Kidney epithelial cell (primary cell): ENCODE results near the gene ACAD11. TPM values are rescaled to one million over a fixed set of nuclear protein-coding genes. Genes with fewer than 3 reads are reported as not detected.

ENCODE experiments used
- DNase-seq: peaks from one replicate; pipeline ENCODE4 v3.0.0-alpha.2; 2010; ENCODE audit warnings: low read depth
- H3K27me3 ChIP-seq: 2 replicates; pipeline ENCODE4 v1.6.0; 2011; ENCODE audit warnings: low read length; ENCODE audit not compliant: control insufficient read depth, insufficient read depth
- H3K36me3 ChIP-seq: 2 replicates; pipeline ENCODE4 v1.5.1; 2011; ENCODE audit warnings: low read length; ENCODE audit not compliant: control insufficient read depth, insufficient read depth
- H3K4me3 ChIP-seq: 2 replicates; pipeline ENCODE4 v1.5.1; 2011; ENCODE audit warnings: low read depth, mild to moderate bottlenecking, control low read depth, low read length
- CTCF ChIP-seq: IDR thresholded peaks from 2 replicates; pipeline ENCODE4 v1.5.1; 2011; ENCODE audit warnings: mild to moderate bottlenecking, moderate library complexity, low read length, control low read depth, inconsistent platforms; ENCODE audit not compliant: insufficient read depth, poor library complexity, severe bottlenecking
- total RNA-seq: library from RNA; depleted of rRNA; stranded (reverse); fragments of >200 nt; gene quantifications from 2 replicates; pipeline ENCODE4 v1.2.3, GENCODE V29; 2015

The ACAD11 gene
- total RNA-seq, 1 donor from 2014 or later = 24.7 TPM

- H3K36me3 ChIP-seq = no peaks in the 10 kb centered on the region
- H3K4me3 ChIP-seq = no peak overlapping the region
- no peak for DNase-seq
- H3K27me3 ChIP-seq = no peaks in the 10 kb centered on the region
- TF ChIP-seq CTCF = no peak
Measured at GRCh38 chr3:132545471-132545870, 114.1 kb downstream of the ACAD11 start.

- TF ChIP-seq CTCF = no peak
- no peak for DNase-seq
- Histone ChIP-seq H3K27me3 (no peaks in the 10 kb centered on the region), H3K4me3 (no peak overlapping the region), H3K36me3 (no peaks in the 10 kb centered on the region)
Measured at GRCh38 chr3:132544130-132544529, 115.5 kb downstream of the ACAD11 start.

DNA sequence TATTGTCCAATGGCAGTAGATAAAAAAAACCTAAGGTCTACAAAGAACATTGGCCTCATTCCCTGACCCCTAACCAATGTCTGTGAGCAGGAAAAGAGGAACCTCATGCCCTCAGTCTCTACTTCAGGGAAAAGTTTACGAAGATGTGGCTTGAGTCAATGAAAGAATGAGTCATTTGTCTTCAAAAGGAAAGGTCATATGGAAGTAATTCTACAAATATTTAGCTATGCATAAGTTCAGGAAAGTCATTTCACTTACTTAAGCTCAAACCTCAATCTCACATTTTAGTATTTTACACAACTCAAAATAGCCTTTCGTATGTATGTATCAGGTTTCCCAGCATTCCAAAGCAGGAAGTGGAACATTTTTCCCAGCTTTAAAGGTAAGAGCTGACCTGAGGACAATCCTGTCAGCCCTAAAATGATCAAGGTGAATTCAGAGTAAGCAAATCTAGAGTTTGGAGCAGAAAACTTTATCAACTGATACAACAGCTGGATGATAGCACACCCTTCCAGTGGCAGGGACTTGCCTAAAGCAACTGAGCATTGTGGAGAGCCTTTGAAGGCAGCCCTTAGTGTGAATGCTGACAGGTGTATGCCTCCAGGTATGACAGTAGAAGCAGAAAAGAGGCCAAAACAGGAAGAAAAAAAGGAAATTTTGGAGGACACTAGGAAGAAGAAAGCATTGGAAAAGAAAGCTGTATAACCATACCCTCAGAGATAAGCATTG is 116.4 kb downstream of the ACAD11 start:
- TF ChIP-seq CTCF = no peak
- Histone ChIP-seq H3K27me3 (no peaks in the 10 kb centered on the region), H3K36me3 (no peaks in the 10 kb centered on the region), H3K4me3 (no peak overlapping the region)
- DNase-seq = peak; percentile 48

- Histone ChIP-seq H3K4me3 (no peak overlapping the region), H3K36me3 (no peaks in the 10 kb centered on the region), H3K27me3 (no peaks in the 10 kb centered on the region)
- no peak for TF ChIP-seq CTCF
- no peak for DNase-seq
Measured at GRCh38 chr3:132542577-132542976, 117.0 kb downstream of the ACAD11 start.

GRCh38 chr3:132539681-132540080 is 119.9 kb downstream of the ACAD11 start:
- TF ChIP-seq CTCF = no peak
- no peaks in the 10 kb centered on the region for H3K36me3 ChIP-seq
- DNase-seq = no peak
- H3K27me3 ChIP-seq = no peaks in the 10 kb centered on the region
- no peak overlapping the region for H3K4me3 ChIP-seq

DNA sequence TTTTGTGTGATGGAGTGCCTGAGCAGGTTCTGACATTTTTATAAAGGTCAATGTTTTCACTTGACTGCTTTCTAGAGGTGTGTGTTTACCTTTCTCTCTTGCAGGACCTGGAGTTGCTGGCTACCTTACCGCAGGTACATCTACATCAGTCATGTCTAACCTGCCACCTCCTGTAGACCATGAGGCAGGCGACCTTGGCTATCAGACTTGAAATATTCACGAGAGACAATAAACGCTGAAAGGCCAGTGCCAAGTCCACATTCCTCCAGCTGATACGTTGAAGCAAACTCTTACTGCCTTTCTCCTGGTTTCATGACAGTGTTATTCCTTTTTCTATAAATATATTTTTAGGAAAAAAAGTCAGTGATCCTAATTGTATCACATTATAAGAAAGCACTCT is 121.5 kb downstream of the ACAD11 start:
- Histone ChIP-seq H3K27me3 (no peaks in the 10 kb centered on the region), H3K4me3 (no peak overlapping the region), H3K36me3 (no peaks in the 10 kb centered on the region)
- TF ChIP-seq CTCF = no peak
- DNase-seq = no peak
